Measurements from ENCODE around the gene FGGY.

Gene FGGY

GRCh38 chr1:59671953-59672305 lies 375.0 kb downstream of the FGGY start:
- H3K4me3 ChIP-seq (replicated peaks; ENCODE audit: low read depth, low read length), result no peak overlapping the region
- no peak for DNase-seq (ENCODE audit: extremely low read depth, low read depth)
- no peak for TF ChIP-seq CTCF (IDR thresholded peaks at IDR 0.05; ENCODE audit: low read depth, low read length, missing control alignments)

DNA sequence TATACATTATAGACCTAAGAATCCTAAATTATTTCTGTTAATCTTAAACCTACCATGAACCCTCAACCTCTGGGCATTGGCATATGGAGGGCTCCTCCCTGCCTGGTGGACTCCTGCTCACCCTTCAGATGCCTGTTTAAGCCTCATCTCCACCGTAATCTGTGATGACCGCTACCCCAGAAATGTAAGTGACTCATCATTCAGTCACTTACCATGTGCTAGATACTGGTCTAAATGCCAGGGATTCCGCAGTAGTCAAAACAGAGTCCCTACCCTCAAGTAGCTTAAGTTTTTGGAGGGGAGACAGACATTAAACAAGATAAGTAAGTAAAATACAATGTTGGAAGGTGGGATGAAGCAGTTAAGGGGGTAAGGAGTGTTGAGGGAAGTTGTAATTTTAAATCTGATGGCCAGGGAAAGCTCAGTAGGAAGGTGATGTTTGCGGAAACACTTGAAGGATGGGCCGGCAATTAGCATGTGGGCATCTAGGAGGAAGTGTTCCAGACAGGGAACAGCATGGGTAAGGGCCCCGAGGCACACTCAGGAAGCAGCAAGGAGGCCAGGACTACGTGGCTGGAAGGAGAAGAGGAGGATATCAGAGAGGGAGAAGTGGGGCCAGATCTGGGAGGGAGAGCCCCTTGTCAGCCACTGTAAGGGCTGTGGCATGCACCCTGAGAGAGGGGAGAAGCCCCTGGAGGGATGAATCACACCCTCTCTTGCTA lies 376.1 kb downstream of the FGGY start:
- no peak overlapping the region for H3K4me3 ChIP-seq (replicated peaks; ENCODE audit: low read depth, low read length)
- peak; percentile 52 for DNase-seq (ENCODE audit: extremely low read depth, low read depth)
- TF ChIP-seq CTCF (IDR thresholded peaks at IDR 0.05; ENCODE audit: low read depth, low read length, missing control alignments), result no peak

DNA sequence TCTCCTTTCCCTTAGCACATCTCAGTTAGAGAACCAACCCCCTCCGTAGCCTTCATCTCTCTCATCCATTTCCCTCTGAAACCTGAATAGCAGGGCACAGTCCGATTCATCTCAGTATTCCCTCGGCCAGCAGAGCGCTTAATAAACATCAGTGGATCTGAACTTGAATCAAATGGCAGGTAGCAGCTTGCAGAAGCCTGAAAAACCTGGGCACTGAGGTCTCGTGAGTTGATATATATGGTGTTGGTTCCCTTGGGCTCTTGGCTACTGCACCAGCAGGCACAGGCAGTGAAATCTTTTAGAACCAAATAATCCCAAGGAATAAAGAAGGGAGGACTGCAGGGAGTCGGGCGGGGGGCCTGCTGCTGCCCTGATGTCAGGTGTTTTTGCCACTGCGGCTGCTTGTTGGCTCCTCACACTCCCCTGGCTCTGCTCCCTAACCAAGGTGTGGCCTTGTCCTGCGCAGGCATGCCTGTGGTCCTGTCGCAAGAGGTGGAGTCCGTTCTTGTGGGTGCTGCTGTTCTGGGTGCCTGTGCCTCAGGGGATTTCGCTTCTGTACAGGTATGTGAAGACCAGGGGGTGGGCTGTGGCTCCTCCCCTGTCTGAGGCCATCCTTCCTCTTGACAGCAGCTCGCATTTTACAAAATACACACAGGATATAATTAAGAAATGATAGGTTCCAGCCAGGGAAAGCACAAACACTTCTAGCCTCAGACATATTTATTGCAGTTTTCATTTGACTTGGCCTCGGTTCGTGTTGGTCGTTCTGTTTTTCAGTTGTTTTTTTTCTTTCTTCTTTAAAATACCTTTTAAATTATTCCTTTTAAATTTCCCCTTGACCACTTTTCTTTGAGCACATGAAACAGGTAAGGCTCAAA lies 376.9 kb downstream of the FGGY start:
- no peak overlapping the region for H3K4me3 ChIP-seq (replicated peaks; ENCODE audit: low read depth, low read length)
- no peak for DNase-seq (ENCODE audit: extremely low read depth, low read depth)
- no peak for TF ChIP-seq CTCF (IDR thresholded peaks at IDR 0.05; ENCODE audit: low read depth, low read length, missing control alignments)

- no peak overlapping the region for H3K4me3 ChIP-seq (replicated peaks; ENCODE audit: low read depth, low read length)
- no peak for TF ChIP-seq CTCF (IDR thresholded peaks at IDR 0.05; ENCODE audit: low read depth, low read length, missing control alignments)
- no peak for DNase-seq (ENCODE audit: extremely low read depth, low read depth)
Measured at GRCh38 chr1:59674595-59674994, 377.7 kb downstream of the FGGY start.

DNA sequence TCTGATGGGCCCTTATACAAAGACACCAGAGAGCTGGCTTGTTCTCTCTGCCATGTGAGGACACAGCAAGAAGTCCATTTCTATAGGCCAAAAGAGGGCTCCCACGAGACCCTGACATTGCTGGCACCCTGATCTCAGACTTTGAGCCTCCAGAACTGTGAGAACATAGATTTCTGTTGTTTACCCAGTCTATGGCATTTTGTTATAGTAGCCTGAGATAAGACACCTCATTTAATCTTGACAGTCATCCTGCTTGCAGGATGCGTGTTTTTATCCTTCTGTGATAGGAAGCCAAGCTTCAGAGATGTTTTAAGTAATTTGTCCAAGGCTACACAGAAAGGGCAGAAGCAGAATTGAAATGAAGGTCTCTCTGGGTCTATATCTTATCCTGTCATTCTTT lies 379.0 kb downstream of the FGGY start:
- no peak for DNase-seq (ENCODE audit: extremely low read depth, low read depth)
- TF ChIP-seq CTCF (IDR thresholded peaks at IDR 0.05; ENCODE audit: low read depth, low read length, missing control alignments), result no peak
- H3K4me3 ChIP-seq (replicated peaks; ENCODE audit: low read depth, low read length), result no peak overlapping the region

- no peak overlapping the region for H3K4me3 ChIP-seq (replicated peaks; ENCODE audit: low read depth, low read length)
Measured at GRCh38 chr1:59678040-59678439, 381.1 kb downstream of the FGGY start.

More at GRCh38 chr1:59678040-59678439, 381.1 kb downstream of the FGGY start:
- DNase-seq (ENCODE audit: extremely low read depth, low read depth), result no peak
- no peak for TF ChIP-seq CTCF (IDR thresholded peaks at IDR 0.05; ENCODE audit: low read depth, low read length, missing control alignments)
